Loucy (cell line): ENCODE results near the gene PFKFB2.

Experiments used
- CTCF ChIP-seq: fragments of 200-600 bp; sonication (generic); conservative IDR thresholded peaks from 2 replicates; pipeline ENCODE4 v1.5.1; 2014; ENCODE audit warnings: mild to moderate bottlenecking, antibody characterized with exemption, low read length
- EZH2phosphoT487 ChIP-seq: fragments of 200-600 bp; IDR thresholded peaks from 2 replicates; pipeline ENCODE4 v1.6.1; 2018; ENCODE audit warnings: antibody characterized with exemption, mild to moderate bottlenecking, moderate library complexity, borderline replicate concordance

DNA sequence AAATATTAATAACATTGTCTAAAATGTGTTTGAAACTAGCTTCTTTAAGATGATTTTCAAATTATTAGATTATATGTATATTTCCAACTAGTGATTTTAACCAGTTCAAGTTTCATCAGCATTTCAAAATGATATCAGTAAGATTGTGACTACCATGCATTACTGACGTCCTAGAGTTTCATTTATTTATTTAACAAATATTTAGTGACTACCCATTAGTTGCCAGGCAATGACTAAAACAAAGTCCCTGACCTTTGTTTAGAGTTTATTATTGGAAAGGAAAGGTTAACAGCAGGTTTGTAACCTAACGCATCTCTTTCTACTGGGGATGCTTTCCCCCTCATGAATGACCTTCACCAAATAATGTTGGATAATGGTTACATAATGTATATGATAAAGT is 28.0 kb downstream of the PFKFB2 start:
- TF ChIP-seq CTCF (no peak), EZH2phosphoT487 (no peak)
